Smooth muscle cell (in vitro differentiated cells): Measurements from ENCODE around the gene C17orf113. TPM values are rescaled to one million over a fixed set of nuclear protein-coding genes. Genes with fewer than 3 reads are reported as not detected.

Experiments used
- DNase-seq: peaks from one replicate; lab custom pipeline; 2025; ENCODE audit not compliant: unreplicated experiment; lab: John Stamatoyannopoulos, UW
- H2AFZ ChIP-seq: fragments of 200-600 bp; sonication (generic); 2 replicates; pipeline ENCODE4 v1.6.0; 2016; ENCODE audit warnings: antibody characterized with exemption, low read depth, mild to moderate bottlenecking
- H3F3A ChIP-seq: fragments of 200-600 bp; sonication (generic); 2 replicates; pipeline ENCODE4 v1.6.0; 2017; ENCODE audit warnings: antibody characterized with exemption, low read depth
- H3K27ac ChIP-seq: fragments of 200-600 bp; sonication (generic); 2 replicates; pipeline ENCODE4 v1.5.1; 2016; ENCODE audit warnings: low read depth, mild to moderate bottlenecking
- H3K27me3 ChIP-seq: fragments of 200-600 bp; sonication (generic); 2 replicates; pipeline ENCODE4 v1.6.1; 2016; ENCODE audit warnings: low read depth, mild to moderate bottlenecking
- H3K36me3 ChIP-seq: fragments of 200-600 bp; sonication (generic); 2 replicates; pipeline ENCODE4 v1.5.1; 2016; ENCODE audit warnings: low read depth
- H3K4me1 ChIP-seq: fragments of 200-600 bp; sonication (generic); 2 replicates; pipeline ENCODE4 v1.5.1; 2016; ENCODE audit warnings: low read depth
- H3K4me2 ChIP-seq: fragments of 200-600 bp; sonication (generic); 2 replicates; pipeline ENCODE4 v1.6.0; 2016; ENCODE audit warnings: mild to moderate bottlenecking
- H3K4me3 ChIP-seq: fragments of 200-600 bp; sonication (generic); 2 replicates; pipeline ENCODE4 v1.5.1; 2016; ENCODE audit warnings: mild to moderate bottlenecking
- H3K79me2 ChIP-seq: fragments of 200-600 bp; sonication (generic); 2 replicates; pipeline ENCODE4 v1.6.0; 2016; ENCODE audit warnings: low read depth, mild to moderate bottlenecking
- H3K9ac ChIP-seq: fragments of 200-600 bp; sonication (generic); 2 replicates; pipeline ENCODE4 v1.6.0; 2016; ENCODE audit warnings: low read depth
- H3K9me3 ChIP-seq: fragments of 200-600 bp; sonication (generic); replicated peaks from 2 replicates; pipeline ENCODE4 v1.5.1; 2016; ENCODE audit warnings: low read depth
- H4K20me1 ChIP-seq: fragments of 200-600 bp; sonication (generic); 2 replicates; pipeline ENCODE4 v1.6.0; 2016; ENCODE audit warnings: low read depth
- WGBS: methylation state at CpG from one replicate; pipeline ENCODE4 v1.1.7; 2016; ENCODE audit warnings: low lambda C conversion rate; 5-methylcytosine and 5-hydroxymethylcytosine counted together
- polyA plus RNA-seq: library from polyadenylated mRNA; unstranded; fragments of >200 nt; fragmentation: Nextera tagmentation; extraction: Ambion mirVana; gene quantifications from 2 replicates; pipeline ENCODE4 v1.2.1, GENCODE V29; 2016
- total RNA-seq: library from RNA; depleted of rRNA; stranded (reverse); fragments of >200 nt; gene quantifications from 2 replicates; pipeline ENCODE4 v1.2.3, GENCODE V29; 2014
- TF ChIP-seq, protein P1 (sequence below): fragments of 200-600 bp; sonication (generic); IDR thresholded peaks from 2 replicates; pipeline ENCODE4 v1.5.1; 2017; ENCODE audit warnings: borderline replicate concordance, mild to moderate bottlenecking, antibody characterized with exemption; ENCODE audit not compliant: insufficient read depth, poor library complexity, severe bottlenecking

The C17orf113 gene
- total and polyA plus RNA-seq, 2 experiments from 2014 or later: 0.38 to 0.49 TPM

DNA sequence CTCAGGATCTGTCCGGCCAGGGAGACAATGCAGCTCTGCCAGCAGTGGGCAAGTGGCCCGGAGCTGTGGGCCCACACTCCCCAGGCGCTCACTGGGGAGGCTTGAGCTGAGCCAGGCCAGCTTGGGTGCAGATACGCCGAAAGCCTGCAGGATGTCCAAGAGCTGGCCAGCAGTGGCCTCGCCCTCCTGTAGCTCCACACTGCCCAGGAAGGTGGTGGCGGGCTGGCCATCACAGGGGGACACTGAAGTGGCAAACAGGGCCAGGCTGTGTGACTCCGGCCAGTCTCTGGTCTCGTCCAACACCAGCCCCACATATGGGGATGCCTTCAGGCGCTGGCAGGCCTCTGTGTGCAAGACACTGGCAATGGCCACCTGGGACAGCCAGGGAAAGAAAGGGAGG lies 9.6 kb downstream of the C17orf113 start:
- Histone ChIP-seq H3K4me1 (peaks cover 5% of the 10 kb centered on the region), H2AFZ (no peak overlapping the region), H3K27ac (no peak overlapping the region), H3K4me2 (no peak overlapping the region), H3K9ac (no peak overlapping the region), H3F3A (no peaks in the 10 kb centered on the region), H3K27me3 (no peaks in the 10 kb centered on the region), H3K79me2 (no peaks in the 10 kb centered on the region), H3K9me3 (no peaks in the 10 kb centered on the region), H4K20me1 (no peaks in the 10 kb centered on the region), H3K4me3 (no peak overlapping the region), H3K36me3 (no peaks in the 10 kb centered on the region)
- DNase-seq: no peak
- TF ChIP-seq, protein P1, sequence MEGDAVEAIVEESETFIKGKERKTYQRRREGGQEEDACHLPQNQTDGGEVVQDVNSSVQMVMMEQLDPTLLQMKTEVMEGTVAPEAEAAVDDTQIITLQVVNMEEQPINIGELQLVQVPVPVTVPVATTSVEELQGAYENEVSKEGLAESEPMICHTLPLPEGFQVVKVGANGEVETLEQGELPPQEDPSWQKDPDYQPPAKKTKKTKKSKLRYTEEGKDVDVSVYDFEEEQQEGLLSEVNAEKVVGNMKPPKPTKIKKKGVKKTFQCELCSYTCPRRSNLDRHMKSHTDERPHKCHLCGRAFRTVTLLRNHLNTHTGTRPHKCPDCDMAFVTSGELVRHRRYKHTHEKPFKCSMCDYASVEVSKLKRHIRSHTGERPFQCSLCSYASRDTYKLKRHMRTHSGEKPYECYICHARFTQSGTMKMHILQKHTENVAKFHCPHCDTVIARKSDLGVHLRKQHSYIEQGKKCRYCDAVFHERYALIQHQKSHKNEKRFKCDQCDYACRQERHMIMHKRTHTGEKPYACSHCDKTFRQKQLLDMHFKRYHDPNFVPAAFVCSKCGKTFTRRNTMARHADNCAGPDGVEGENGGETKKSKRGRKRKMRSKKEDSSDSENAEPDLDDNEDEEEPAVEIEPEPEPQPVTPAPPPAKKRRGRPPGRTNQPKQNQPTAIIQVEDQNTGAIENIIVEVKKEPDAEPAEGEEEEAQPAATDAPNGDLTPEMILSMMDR: no peak
- WGBS: 97% methylated on average over 10 of the region's 10 CpGs

DNA sequence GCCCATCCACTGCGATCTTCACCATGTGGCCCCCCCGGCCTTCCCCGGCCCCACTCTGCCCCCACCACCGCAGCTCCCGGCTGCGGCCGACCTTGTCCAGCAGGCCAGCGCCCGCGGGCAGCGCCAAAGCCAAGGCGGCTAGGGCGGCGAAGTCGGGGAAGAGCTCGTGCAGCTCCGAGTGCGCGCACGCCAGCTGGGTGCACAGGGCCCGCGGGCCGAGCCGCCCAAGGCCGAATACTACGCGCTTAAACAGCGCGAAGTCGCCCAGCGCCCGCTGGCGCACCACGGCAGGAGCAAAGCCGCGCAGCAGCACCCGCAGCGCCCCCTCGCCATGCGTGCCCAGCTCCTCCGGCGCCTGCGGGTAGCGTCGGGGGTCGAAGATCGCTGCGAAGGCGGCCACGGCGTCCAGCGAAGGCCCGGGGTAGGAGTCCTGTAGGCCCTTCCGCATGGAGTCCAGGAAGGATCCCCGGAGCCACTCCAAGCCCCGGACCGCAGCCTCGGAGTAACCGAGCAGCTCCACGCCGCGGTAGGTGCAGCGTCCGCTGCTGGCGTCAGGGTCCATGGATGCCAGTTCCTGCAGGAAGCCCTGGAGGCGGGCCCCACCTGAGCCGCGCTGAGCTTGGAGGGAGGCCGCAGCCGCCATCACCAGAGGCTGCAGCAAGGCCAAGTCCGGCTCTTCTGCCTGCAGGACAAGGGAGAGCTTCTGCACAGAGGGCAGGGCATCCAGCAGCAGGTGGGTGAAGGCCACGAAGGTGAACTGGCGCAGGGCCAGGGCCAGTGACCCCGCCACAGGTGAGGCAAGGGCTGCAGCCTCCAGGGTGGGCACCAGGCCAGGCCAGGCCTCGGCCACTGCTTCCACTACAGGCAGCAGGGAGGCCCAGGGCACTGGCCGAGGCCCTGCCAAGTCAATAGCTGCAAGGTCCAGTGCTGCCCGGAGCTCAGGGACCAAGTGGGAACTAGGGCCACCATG lies 10.3 kb downstream of the C17orf113 start:
- no peaks in the 10 kb centered on the region for H3K27me3 ChIP-seq
- no peak for DNase-seq
- 95% methylated on average over 60 of the region's 77 CpGs for WGBS

DNA sequence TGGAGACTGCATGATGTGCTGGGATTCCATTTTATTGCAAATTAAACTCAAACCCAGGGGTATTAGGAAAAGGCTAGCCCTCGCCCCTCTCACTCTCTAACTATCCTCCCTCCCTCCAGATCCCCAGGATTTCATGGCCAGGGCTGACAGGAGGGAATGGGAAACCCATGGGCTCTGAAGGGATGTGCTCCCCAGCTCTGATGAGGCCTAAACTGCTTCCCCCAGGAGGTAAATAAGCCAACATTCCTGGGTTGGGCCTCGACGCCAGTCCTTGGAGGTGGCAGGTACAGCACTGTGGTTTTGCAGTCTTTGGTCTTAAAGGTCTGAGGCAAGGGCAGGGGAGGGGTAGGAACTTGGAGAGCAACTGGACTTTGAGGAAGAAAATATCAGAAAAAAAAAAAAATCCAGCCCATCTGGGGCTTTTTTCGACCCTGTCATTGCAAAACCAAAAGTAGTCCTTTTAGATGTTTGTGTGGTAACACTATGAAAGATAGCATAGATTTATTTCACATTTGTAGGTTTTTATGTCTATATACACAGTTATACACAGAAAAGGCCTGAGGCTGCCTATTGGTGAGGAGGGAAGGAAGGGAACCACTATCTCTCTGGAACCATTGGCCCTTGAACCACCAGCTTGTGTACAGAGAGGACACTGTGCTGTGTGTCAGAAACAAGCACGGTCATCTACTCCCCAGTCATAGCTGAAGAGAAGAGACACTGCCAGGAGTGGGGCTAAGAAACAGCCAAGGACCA lies 12.0 kb downstream of the C17orf113 start:
- H3K79me2 ChIP-seq: no peaks in the 10 kb centered on the region
- no peak overlapping the region for H3K4me3 ChIP-seq
- DNase-seq: no peak
- WGBS: 80% methylated on average over 5 of the region's 5 CpGs
- no peak overlapping the region for H3K9ac ChIP-seq
- H3K4me2 ChIP-seq: no peak overlapping the region
- H3K27ac ChIP-seq: no peak overlapping the region
- H3K36me3 ChIP-seq: no peaks in the 10 kb centered on the region
- TF ChIP-seq, protein P1: no peak
- H3K27me3 ChIP-seq: no peaks in the 10 kb centered on the region
- H3K4me1 ChIP-seq: peaks cover 5% of the 10 kb centered on the region
- H3F3A ChIP-seq: no peaks in the 10 kb centered on the region
- H4K20me1 ChIP-seq: no peaks in the 10 kb centered on the region
- no peak overlapping the region for H2AFZ ChIP-seq
- H3K9me3 ChIP-seq: no peaks in the 10 kb centered on the region

More for the DNA sequence above, 10.3 kb downstream of the C17orf113 start:
- Histone ChIP-seq H2AFZ (no peak overlapping the region), H3F3A (no peaks in the 10 kb centered on the region), H3K4me1 (peaks cover 5% of the 10 kb centered on the region), H3K36me3 (no peaks in the 10 kb centered on the region), H3K9me3 (no peaks in the 10 kb centered on the region), H3K9ac (no peak overlapping the region), H4K20me1 (no peaks in the 10 kb centered on the region), H3K4me3 (no peak overlapping the region), H3K27ac (no peak overlapping the region), H3K4me2 (no peak overlapping the region), H3K79me2 (no peaks in the 10 kb centered on the region)
- TF ChIP-seq, protein P1: no peak
